BE2C (cell line): Measurements from ENCODE around the gene MINDY4.

Source experiments
- DNase-seq: peaks from one replicate; pipeline ENCODE4 v3.0.0-alpha.2; 2020
- H3K27me3 ChIP-seq: fragments of 250-450 bp; sonication (Bioruptor Pico); 2 replicates; pipeline ENCODE4 v1.5.1; 2020; ENCODE audit warnings: mild to moderate bottlenecking
- H3K36me3 ChIP-seq: fragments of 250-450 bp; sonication (Bioruptor Pico); 2 replicates; pipeline ENCODE4 v1.5.1; 2020; ENCODE audit warnings: mild to moderate bottlenecking
- H3K4me1 ChIP-seq: fragments of 250-450 bp; sonication (Bioruptor Pico); 2 replicates; pipeline ENCODE4 v1.5.1; 2020
- H3K4me3 ChIP-seq: 2 replicates; pipeline ENCODE4 v1.5.1; 2011; ENCODE audit warnings: low read depth, low read length
- H3K9me3 ChIP-seq: fragments of 250-450 bp; sonication (Bioruptor Pico); 2 replicates; pipeline ENCODE4 v1.5.1; 2020
- CTCF ChIP-seq: IDR thresholded peaks from 2 replicates; pipeline ENCODE4 v1.5.1; 2012; ENCODE audit warnings: mild to moderate bottlenecking, low read depth, low read length

Gene MINDY4

GRCh38 chr7:30894866-30895605 lies 123.8 kb downstream of the MINDY4 start:
- Histone ChIP-seq H3K9me3 (no peaks in the 10 kb centered on the region), H3K36me3 (no peaks in the 10 kb centered on the region), H3K27me3 (no peaks in the 10 kb centered on the region), H3K4me1 (no peaks in the 10 kb centered on the region; the same call in 1 of the 2 replicates), H3K4me3 (no peak overlapping the region)
- TF ChIP-seq CTCF: peak; percentile 13; the same call in 1 of the 2 replicates
- DNase-seq: no peak

GRCh38 chr7:30896036-30896435 lies 124.8 kb downstream of the MINDY4 start:
- no peak for TF ChIP-seq CTCF
- Histone ChIP-seq H3K4me3 (no peak overlapping the region), H3K27me3 (no peaks in the 10 kb centered on the region), H3K36me3 (no peaks in the 10 kb centered on the region), H3K9me3 (no peaks in the 10 kb centered on the region), H3K4me1 (no peaks in the 10 kb centered on the region; the same call in 1 of the 2 replicates)
- no peak for DNase-seq

DNA sequence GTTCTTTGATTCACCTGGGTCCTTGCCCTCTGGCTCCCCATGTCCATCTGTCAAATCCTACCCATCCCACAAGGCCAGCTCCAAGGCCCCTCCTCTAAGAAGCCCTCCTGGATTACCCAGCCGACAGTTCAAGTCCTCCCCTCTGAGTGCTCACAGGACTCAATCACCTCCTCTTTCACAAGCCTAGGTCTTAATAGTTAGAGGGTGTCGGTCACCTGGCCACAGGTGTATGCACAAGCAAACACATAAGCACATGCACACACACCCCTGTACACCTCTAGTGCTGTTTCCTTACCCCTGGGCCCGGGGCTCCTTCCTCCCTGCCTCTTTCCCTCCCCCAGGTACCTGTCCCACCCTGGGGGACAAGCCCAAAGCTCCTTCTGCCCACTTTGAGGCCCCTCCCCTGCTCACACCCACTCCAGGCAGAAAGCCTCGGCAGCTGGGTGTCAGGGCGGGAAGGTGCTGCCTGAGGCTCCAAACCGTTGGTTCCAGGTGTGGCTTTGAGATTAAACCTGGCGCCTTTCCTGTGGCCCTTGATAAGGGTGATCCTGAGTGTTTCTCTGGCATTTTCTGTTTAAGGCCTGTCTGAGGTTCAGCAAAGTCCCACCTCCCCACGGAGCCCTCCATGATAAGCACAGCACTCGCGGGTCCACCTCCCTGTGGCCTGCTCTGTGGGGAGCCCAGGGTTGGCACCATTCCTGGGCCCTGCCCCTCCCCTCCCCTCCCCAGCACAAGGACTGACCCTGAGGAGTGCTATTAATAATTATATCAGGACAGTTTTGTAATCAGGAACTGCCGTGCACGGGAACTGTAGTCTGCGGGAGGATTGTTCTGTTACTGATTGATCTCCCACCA lies 125.8 kb downstream of the MINDY4 start:
- no peak for DNase-seq
- TF ChIP-seq CTCF: no peak
- Histone ChIP-seq H3K4me3 (no peak overlapping the region), H3K9me3 (no peaks in the 10 kb centered on the region), H3K27me3 (no peaks in the 10 kb centered on the region), H3K36me3 (no peaks in the 10 kb centered on the region), H3K4me1 (no peaks in the 10 kb centered on the region; the same call in 1 of the 2 replicates)

GRCh38 chr7:30897770-30898169 lies 126.6 kb downstream of the MINDY4 start:
- no peak for TF ChIP-seq CTCF
- DNase-seq: no peak
- Histone ChIP-seq H3K4me3 (no peak overlapping the region), H3K9me3 (no peaks in the 10 kb centered on the region), H3K27me3 (no peaks in the 10 kb centered on the region), H3K36me3 (no peaks in the 10 kb centered on the region), H3K4me1 (no peaks in the 10 kb centered on the region; the same call in 1 of the 2 replicates)

DNA sequence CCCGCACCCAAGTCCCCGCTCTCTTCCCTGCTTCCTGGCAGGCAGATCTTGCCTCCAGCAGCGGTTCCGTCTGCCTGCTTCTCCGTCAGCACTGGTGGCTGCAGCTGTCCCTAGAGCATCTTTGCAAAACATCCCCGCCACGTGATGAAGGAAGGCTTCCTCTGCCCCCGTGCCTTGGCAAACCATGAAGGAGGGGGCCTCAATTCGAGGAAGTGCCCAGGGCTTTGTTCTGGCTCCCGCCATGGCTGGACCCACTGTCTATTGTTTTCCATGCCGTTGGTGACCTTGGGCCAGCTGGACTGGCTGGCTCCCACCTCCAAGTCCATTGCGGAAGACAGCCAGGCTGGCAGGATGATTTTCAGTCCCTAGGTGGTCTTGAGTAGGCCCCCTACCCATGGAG lies 127.2 kb downstream of the MINDY4 start:
- DNase-seq: no peak
- H3K4me1 ChIP-seq: no peaks in the 10 kb centered on the region; the same call in 1 of the 2 replicates

More for the DNA sequence above, 127.2 kb downstream of the MINDY4 start:
- no peaks in the 10 kb centered on the region for H3K9me3 ChIP-seq
- H3K4me3 ChIP-seq: no peak overlapping the region
- no peaks in the 10 kb centered on the region for H3K36me3 ChIP-seq
- H3K27me3 ChIP-seq: no peaks in the 10 kb centered on the region
- TF ChIP-seq CTCF: no peak
